Astrocyte of the hippocampus (primary cell): ENCODE measurements around the gene CSGALNACT2.

ENCODE experiments used
- DNase-seq: peaks from one replicate; pipeline ENCODE4 v3.0.0; 2011; ENCODE audit warnings: low read depth, low spot score

CSGALNACT2 gene

DNA sequence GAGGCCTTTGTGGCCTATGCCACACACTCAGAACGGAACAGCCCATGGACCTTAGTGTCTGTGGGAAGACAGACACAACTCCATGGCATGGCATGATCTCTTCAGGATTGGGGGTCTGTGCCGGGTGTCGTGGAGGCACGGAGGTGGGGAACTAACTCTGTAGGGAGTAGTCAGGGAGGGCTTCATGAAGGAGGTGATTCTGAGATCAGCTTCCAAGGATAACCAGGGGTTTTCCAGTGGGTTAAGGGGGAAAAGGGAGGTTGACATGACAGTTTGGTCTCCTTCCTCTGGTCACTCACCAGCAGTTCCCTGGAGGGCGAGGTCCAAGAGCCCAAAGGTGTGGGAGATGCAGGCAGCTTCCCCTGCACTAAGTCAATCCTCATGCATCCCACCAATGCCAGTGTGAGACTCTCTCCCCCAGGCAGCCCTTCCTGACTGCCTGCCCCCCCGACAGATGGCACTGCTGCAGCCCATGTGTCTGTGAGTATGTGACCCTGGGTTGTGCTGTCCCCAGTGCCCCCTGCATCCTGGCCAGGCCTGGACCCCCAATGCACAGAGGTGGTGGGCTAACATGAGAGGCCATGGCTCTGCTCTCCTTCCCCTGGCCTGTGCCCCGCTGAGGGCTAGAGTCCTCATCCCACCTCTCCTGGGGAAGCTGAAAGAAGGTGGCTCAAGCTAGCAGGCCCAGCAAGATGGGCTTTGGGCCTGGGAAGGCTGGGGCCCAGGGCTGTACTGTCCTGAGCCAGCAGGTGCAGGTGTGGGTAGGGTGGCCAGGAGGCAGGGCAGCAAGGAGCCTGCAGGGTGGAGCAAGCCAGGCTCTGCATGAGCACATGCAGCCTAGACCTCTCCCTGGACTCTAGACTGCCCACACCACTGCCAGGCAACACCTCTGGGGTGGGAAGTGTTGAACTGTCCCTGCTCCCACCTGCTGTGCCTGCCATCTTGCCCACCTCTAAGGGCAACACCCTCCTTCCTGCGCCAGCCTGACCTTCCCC lies 88.9 kb downstream of the CSGALNACT2 start:
- DNase-seq = no peak

DNA sequence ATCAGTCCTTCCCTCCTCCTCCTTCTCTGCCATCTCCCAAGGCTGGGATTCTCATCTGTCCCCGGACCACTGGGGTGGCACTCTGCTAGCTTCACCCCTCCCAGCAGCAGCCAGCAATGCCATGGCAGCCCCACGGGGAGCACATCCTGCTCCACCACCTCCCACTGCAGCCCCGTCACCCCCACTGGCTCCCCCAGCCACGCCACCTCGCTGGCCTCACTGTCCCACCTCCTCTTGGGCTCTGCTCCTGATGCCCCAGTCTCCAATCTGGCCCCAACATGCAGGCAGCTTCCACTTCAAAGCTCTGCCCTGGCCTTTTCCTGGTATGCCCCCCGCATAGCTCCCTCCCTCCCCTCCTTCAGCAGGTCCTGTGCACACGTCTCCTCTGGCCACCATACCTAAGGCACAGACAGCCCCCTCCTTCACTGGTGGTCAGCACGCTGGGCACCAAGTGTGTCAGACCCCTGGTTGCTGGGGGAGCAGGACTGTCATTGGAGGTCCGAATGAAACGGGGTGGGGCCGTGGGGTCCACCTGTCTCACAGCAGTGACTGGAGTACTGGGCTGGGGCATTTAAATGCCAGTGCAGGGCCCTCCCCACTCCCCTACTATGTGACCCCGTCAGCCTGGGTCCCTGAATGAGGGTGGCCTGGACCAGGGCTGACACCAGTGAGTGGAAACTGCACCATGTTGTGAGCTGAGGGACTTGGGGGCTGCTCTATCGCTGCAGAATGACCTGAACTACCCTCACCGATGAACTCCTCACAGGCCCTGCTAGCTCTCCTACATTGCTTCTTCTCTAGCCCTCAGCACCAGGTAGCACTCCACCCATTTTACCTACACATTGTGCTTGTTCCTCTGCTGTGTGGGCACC lies 89.9 kb downstream of the CSGALNACT2 start:
- DNase-seq = no peak

DNA sequence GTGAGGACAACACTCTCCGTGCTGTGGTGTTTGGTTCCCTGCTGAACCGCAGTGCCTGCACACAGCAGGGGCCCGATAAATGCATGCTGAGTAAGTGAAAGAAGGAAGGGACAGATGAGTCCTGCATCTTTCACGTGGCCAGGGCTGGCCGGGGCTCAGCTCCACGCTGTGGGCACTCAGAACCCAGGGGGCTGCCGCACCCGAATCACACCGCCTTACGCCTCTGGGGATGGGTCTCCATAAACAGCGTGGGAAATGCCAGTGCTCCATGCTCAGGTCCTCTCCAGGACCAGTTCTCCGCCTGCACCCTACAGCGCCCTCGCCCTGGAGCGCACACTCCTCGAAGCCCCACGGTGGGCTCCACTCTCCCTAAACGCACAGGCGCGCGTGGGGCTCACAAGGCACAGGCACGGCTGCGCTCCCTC lies 90.5 kb downstream of the CSGALNACT2 start:
- DNase-seq = no peak

DNA sequence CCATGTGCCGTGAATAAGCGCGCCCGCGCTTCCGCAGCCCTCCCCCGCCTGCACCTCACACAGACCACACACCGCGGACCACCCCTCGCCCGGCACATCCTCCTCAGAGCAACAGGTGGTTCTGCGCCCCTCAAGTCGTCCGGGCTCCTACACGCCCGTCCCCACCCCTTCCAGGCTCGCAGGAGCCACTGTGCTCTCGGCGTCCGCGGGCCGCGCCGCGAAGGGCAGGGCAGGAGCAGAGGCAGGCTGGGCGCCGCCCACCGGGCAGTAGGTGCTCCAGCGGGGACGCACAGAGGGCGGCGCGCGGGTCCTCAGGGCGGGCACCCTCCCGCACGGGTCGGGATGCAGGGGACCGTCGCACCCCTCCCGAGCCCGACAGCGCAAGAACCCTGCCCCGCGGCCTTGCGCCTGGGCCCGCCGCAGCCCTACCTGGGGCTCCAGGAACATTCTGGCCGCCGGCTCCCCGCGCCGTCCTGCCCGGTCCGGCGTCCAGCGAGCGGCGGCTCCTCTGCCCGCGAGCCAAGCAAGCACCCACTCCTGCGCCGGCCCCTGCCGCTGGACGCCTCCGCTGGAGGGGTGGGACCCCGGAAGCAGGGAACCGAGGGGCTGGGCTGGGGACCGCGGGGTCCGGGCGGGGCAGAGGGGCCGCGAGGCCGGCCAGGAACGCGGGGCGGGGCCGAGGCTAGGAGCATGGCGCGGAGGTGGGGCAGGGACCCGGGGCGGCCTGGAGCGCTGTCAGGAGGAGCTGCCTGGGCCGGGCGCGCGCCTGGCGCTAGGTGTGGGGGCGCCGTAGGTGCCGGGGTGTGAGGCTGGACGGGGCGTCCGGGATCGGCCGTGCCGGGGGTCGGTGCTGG lies 91.2 kb downstream of the CSGALNACT2 start:
- peak; percentile 37 for DNase-seq

DNA sequence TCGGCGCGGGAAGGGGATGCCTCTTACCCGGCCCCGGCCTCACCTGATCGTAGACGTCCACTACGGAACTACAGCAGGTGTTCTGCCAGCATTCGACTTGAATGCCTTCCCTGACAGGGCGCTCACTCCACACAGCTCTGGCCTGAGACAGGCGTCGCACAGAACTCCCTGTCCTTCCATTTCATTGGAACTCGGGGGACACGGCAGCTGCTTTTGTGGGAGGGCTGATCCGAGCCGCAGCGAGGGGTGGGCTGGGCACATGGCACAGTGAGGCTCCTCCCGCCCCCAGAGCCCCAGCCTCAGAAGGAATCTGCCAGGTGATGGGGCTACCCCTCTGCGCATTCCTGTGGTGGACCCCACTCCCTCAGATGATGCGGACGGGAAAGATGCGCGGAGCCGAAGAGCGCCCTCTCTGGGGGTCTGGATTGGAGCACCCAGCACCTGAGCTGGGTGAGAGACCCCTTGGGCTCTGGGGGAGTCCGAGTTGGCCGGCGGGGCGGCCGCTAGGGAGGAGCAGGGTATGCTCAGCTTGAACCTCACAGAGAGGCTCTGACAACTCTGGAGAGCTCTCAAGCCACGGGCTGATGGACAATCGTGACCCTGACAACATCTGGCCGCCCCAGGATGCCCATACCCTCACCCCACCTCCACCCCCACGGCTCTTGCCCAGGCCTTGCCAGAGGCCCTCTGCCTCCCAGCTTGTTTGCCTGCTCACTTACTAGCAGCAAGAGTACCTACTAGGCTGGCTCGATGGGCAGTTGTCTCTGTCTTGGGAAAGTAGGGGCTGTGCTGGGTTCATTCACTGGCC lies 92.1 kb downstream of the CSGALNACT2 start:
- no peak for DNase-seq

DNA sequence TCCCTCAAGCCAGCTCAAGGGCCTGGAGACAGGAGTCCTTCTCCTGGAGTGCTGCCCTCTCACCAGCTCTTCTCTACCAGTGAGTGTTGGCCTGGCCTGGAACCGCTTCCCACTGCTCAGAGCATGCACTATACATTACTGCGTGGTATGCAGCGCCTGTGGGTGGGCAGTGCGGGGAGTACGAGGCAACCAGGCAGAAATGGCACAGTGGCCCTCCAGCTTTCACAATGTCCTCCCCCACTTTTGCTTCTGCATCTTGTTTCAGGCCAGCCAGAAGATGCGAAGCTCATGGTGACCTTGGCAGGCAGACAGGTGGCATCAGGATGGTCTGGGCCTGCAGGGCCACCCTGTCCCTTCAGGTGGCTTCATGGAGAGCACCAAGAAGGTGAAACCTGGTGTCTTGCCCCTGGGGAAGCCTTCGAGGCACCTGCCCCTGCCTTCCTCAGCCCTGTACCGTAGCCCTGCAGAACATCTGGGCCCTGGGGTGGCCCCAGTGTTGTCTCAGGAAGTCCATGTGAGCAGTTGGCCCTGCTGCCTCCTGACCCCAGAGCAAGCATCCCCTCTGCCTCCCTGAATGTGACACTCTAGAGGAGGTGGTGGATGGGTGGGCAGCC lies 92.8 kb downstream of the CSGALNACT2 start:
- no peak for DNase-seq

DNA sequence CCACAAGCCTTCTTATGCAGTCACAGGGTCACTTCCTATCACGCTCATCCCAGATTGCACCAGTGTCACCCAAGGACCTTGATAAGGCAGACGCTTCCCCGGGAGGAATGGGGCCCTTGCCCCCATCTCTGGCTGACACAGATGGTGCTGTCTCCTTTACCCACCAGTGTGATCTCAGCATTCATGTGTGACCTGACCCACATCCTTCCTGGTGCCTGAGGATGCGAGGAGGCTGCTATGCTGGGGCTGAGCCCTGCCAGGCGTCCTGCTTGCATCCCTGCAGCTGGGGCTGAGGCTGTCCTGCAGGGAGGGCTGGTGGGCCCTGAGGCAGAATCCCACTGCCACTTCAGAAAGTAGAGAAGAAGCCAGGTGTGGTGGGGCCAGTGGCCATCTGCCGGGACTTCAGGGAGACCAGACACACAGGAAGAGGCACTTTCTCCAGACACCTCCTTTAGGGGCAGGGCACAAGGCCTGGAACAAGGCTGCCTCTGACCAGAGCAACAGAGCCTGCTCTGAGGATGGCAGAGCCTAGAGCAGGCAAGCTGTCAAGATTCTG lies 93.4 kb downstream of the CSGALNACT2 start:
- no peak for DNase-seq

DNA sequence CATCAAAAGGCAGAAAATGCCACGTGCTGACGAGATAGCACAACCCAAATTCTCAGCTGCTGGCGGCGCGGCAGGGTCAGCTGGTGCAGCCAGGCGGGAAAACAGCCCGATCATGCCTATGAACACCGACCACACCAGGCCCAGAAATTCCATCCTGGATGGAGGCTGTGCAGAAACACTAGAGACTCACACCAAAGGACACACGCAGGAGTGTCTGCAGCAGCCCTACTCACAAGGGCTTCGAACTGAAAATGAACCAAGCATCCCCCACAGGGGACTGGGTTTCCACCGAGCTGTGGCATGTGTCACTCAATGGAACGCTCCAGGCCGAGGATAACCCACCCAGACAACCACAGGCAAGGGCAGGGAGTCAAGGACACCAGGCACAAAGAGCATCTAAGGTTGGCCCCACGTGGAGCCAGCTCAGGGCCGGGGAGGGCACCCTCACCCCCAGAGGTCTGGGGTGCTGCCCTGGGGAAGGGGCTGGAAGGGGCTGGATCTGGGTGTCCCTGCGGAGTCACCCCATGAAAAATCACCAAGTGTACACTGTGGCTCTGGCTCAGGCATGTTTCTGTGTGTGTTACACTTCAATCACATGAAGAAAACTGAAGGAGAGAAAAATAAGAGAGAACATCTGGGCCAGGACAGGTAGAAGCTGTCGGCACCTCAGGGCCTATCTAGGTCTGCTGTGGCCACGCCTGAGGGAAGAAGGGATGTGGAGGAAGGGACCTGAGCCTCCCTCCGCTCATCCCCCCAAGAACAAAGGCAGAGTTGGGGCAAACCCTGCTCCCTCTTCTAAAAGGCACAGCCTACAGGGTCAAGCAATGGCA lies 95.6 kb downstream of the CSGALNACT2 start:
- no peak for DNase-seq

DNA sequence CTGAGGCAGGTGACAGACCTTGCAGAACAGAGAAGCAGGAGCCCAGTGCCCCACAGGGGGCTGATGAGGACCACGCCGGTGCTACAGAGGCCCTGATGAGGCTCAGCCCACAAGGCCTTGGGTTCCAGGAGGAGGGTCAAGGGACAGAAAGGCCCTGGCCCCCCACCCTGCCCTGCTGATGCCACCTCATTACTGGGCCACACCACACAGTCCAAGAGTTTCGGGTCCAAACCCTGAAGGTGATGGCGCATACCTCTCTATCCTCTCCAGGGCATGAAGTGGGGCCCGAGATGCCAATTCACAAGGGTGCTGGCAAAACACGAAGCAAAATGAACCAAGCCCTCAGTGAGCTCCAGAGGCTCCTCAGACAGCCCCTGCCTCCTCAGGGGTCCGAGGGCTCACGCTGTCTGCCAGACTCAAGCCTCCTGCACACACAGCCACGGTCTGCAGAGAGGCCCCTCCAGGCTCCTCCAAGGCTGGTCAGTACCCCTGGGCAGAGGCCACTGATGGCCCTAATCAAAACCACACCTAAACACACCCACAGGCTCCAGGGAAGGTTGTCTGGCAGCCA lies 96.3 kb downstream of the CSGALNACT2 start:
- no peak for DNase-seq
